Measurements from ENCODE around the gene FEN1. TPM values are rescaled to one million over a fixed set of nuclear protein-coding genes. Genes with fewer than 3 reads are reported as not detected.

The FEN1 gene
- total and polyA plus RNA-seq, 2 of the 13 experiments (the other 11 are each of a cell fraction or from before 2014, with no cell fraction given), result 12.4 to 102 TPM

DNA sequence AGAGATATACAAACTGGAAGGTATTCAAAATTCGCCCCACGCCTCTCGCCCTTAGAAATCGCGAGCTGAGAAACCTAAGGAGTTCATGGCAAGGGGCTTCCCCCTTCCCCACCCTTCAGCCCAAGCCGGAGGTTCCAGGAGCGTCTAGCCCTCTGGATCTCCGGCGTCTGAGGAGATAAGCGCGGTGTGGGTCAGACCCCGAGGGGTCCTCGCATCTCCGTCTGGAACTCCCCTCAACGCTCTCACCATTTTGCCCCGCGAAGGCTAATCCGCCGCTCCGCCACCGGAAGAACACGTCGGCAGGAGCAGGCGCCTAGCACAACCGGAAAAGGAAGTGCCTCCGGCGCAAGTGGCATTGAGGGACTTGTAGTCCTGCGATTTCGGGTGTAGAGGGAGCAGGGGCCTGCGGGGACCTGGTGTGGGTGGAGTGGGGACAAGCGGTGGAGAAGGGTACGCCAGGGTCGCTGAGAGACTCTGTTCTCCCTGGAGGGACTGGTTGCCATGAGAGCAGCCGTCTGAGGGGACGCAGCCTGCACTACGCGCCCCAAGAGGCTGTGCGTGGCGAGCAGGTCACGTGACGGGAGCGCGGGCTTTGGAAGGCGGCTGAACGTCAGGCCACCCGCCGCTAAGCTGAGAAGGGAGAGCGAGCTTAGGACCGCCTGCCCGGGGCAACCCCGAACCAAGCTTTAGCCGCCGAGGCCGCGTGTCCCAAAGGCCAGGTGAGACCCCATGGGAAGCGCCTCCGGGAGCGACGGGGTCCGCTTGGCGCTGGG lies at the start of gene FEN1, which contains the start of gene TMEM258 (continued):
- peak; percentile 72; the same call in 1 of the 2 replicates for TF ChIP-seq POGZ (CRISPR knock-in tag; IDR thresholded peaks at IDR 0.05)
- TF ChIP-seq, protein P1, sequence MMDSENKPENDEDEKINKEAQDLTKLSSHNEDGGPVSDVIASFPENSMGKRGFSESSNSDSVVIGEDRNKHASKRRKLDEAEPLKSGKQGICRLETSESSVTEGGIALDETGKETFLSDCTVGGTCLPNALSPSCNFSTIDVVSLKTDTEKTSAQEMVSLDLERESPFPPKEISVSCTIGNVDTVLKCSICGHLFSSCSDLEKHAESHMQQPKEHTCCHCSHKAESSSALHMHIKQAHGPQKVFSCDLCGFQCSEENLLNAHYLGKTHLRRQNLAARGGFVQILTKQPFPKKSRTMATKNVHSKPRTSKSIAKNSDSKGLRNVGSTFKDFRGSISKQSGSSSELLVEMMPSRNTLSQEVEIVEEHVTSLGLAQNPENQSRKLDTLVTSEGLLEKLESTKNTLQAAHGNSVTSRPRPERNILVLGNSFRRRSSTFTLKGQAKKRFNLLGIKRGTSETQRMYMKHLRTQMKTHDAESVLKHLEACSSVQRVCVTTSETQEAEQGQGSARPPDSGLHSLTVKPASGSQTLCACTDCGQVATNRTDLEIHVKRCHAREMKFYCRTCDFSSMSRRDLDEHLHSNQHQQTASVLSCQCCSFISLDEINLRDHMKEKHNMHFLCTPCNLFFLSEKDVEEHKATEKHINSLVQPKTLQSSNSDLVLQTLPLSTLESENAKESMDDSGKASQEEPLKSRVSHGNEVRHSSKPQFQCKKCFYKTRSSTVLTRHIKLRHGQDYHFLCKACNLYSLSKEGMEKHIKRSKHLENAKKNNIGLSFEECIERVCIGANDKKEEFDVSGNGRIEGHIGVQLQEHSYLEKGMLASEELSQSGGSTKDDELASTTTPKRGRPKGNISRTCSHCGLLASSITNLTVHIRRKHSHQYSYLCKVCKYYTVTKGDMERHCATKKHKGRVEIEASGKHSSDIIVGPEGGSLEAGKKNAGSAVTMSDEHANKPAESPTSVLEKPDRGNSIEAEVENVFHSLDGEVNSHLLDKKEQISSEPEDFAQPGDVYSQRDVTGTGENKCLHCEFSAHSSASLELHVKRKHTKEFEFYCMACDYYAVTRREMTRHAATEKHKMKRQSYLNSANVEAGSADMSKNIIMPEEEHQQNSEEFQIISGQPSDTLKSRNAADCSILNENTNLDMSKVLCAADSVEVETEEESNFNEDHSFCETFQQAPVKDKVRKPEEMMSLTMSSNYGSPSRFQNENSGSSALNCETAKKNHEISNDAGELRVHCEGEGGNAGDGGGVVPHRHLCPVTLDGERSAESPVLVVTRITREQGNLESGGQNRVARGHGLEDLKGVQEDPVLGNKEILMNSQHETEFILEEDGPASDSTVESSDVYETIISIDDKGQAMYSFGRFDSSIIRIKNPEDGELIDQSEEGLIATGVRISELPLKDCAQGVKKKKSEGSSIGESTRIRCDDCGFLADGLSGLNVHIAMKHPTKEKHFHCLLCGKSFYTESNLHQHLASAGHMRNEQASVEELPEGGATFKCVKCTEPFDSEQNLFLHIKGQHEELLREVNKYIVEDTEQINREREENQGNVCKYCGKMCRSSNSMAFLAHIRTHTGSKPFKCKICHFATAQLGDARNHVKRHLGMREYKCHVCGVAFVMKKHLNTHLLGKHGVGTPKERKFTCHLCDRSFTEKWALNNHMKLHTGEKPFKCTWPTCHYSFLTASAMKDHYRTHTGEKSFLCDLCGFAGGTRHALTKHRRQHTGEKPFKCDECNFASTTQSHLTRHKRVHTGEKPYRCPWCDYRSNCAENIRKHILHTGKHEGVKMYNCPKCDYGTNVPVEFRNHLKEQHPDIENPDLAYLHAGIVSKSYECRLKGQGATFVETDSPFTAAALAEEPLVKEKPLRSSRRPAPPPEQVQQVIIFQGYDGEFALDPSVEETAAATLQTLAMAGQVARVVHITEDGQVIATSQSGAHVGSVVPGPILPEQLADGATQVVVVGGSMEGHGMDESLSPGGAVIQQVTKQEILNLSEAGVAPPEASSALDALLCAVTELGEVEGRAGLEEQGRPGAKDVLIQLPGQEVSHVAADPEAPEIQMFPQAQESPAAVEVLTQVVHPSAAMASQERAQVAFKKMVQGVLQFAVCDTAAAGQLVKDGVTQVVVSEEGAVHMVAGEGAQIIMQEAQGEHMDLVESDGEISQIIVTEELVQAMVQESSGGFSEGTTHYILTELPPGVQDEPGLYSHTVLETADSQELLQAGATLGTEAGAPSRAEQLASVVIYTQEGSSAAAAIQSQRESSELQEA (CRISPR knock-in tag; IDR thresholded peaks at IDR 0.05; ENCODE audit: not compliant biosample characterization), result peak; percentile 59
- no peak; the same call in 1 of the 2 replicates for TF ChIP-seq ETV6 (CRISPR knock-in tag; conservative IDR thresholded peaks at IDR 0.05)
- TF ChIP-seq NFKB2 (CRISPR knock-in tag; IDR thresholded peaks at IDR 0.05; ENCODE audit: borderline replicate concordance), result peak; percentile 79
- TF ChIP-seq CEBPG (CRISPR knock-in tag; IDR thresholded peaks at IDR 0.05), result no peak
- peak; percentile 78; the same call in 1 of the 2 replicates for TF ChIP-seq ZNF354B (CRISPR knock-in tag; IDR thresholded peaks at IDR 0.05)
- TF ChIP-seq ZNF331 (CRISPR knock-in tag; IDR thresholded peaks at IDR 0.05), result no peak
- TF ChIP-seq, protein P2, sequence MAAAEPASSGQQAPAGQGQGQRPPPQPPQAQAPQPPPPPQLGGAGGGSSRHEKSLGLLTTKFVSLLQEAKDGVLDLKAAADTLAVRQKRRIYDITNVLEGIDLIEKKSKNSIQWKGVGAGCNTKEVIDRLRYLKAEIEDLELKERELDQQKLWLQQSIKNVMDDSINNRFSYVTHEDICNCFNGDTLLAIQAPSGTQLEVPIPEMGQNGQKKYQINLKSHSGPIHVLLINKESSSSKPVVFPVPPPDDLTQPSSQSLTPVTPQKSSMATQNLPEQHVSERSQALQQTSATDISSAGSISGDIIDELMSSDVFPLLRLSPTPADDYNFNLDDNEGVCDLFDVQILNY (CRISPR knock-in tag; conservative IDR thresholded peaks at IDR 0.05), result peak; percentile 99
- TF ChIP-seq MAFK (conservative IDR thresholded peaks at IDR 0.05 in 1 of 2, IDR thresholded peaks at IDR 0.05 in 1 of 2; ENCODE audit: low read length in 2 of 2), result no peak
- TF ChIP-seq ZNF207 (IDR thresholded peaks at IDR 0.05; ENCODE audit: borderline replicate concordance), result peak; percentile 71; the same call in 1 of the 2 replicates
- TF ChIP-seq ZNF546 (CRISPR knock-in tag; conservative IDR thresholded peaks at IDR 0.05), result peak; percentile 46; the same call in 1 of the 2 replicates
- TF ChIP-seq ZNF12 (CRISPR knock-in tag; IDR thresholded peaks at IDR 0.05), result 0 out of 2 replicates have a peak, but pooled peaks have one; percentile 8
- TF ChIP-seq, protein P3, sequence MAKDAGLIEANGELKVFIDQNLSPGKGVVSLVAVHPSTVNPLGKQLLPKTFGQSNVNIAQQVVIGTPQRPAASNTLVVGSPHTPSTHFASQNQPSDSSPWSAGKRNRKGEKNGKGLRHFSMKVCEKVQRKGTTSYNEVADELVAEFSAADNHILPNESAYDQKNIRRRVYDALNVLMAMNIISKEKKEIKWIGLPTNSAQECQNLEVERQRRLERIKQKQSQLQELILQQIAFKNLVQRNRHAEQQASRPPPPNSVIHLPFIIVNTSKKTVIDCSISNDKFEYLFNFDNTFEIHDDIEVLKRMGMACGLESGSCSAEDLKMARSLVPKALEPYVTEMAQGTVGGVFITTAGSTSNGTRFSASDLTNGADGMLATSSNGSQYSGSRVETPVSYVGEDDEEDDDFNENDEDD (CRISPR knock-in tag; IDR thresholded peaks at IDR 0.05; ENCODE audit: borderline replicate concordance), result peak; percentile 99
- TF ChIP-seq FOXA1 (IDR thresholded peaks at IDR 0.05), result no peak
- TF ChIP-seq FOXA1 (CRISPR knock-in tag; IDR thresholded peaks at IDR 0.05), result no peak
- TF ChIP-seq, protein P4, sequence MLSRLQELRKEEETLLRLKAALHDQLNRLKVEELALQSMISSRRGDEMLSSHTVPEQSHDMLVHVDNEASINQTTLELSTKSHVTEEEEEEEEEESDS (CRISPR knock-in tag; IDR thresholded peaks at IDR 0.05; ENCODE audit: borderline replicate concordance), result no peak
- TF ChIP-seq ZNF205 (CRISPR knock-in tag; IDR thresholded peaks at IDR 0.05), result peak; percentile 41; the same call in 1 of the 2 replicates
